HL-60/S4 (cell line): ENCODE data around the gene USP13.

ENCODE experiments used
- in situ Hi-C: fragments of 300-500 bp; cut with MboI; formaldehyde crosslinking; loops from 2 replicates; pipeline ENCODE4 v1.14.3; 2022; ENCODE audit warnings: low sequenced_read_pairs

USP13 gene

DNA sequence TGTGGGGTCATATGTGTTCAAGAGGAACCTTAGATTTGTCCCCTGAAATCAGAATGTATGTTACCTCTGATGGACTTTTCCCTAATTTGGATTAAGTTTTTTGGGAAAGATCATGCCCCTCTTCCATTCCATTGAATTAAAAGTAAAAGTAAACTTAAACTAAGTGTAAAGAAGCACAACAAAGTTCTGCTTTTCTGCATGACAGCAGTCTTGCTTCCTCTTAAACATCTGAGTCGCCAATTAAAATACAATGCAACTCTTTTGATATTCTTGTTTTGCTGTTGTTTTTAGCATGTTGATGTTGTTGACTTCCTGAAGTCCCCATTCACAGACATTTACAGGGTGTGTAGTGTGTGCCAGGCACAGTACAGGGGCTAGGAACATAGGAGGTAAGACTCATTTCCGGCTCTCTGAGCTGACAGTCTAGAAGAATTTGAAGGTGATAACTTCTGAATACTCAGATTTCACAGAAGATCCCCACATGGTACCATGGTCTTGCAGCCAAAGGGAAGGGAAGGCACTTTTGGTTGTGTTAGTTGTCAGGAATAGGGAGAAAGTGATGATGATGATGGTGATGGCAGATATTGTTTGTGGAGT, 45.0 kb downstream of the USP13 start:
- in situ Hi-C loops, result no loop called here

DNA sequence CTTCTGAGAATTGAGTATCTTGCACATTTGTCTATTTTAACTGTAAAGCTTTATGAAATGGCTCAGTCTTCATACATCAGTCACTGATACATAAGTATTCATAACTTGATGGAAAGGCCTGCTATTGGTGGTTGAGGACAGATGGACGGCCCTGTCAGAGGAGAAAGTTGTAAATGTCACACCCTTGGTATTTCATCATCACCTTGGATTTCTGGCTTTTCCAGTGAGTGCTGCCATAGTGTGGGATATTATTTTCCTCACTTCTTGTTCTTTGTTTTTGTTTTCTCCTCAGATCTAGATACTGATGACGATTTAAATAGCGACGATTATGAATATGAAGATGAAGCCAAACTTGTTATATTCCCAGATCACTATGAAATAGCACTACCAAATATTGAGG, 47.9 kb downstream of the USP13 start:
- in situ Hi-C loops, result no loop called here

DNA sequence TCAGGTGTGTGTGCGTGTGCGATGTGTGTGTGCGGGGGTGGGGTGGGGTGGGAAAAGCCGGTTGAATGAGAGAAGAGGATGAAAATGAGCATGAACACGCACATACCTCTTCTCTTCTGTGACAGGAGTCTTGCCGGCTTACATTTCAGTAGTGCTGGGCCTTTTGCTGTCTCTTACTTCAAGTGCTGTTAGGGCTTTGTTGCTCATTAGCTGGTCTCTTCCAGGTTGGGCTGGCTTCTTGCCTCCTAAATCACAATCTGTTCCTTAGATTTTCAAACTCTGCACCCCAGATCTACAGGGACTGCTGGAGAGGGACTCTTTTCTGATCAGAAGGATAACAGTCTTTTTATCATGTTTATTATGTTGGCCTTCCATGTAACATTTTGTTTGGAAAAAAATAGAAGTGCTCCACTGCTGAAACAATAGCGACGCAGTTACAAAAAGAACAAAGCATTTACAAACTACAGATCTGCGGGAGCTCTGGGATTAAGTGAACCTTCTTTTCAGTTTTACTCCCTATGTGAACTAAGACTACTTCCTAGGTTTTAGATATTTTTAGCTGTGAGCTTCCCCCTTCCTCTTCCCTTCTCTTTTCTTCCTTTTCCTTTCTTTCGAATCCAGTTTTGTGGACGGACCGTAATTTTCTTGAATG, 48.5 kb downstream of the USP13 start:
- in situ Hi-C loops, result no loop called here

DNA sequence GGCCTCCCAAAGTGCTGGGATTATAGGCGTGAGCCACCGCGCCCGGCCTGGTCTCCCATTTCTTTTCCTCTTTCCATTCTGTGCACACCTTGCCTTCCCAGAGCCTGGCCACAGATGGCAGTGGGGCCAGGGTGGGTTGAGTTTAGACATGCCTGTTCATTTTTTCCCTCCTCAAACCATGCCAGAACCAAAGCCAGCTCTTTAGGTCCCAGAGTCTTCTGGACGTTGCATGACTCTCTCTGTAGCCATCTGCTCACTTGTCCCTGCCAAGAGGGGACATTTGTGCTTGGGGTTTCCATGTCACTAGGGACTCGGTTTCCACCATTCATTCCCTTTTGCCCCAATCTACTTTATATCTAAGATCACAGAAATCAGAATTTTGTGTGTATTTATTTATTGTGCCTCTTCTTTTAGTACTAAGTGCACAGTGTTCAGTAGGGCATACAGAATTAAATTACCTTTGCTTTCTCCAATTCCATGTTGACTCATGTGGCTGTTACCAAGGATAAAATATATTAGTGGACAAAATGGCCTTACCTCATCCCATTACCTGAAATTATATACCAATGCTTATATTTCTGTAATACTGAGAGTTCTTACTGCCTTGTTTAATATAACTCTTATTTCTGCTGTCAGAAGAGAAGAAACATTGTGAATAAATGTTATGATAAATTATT, 49.6 kb downstream of the USP13 start:
- in situ Hi-C loops, result no loop called here

DNA sequence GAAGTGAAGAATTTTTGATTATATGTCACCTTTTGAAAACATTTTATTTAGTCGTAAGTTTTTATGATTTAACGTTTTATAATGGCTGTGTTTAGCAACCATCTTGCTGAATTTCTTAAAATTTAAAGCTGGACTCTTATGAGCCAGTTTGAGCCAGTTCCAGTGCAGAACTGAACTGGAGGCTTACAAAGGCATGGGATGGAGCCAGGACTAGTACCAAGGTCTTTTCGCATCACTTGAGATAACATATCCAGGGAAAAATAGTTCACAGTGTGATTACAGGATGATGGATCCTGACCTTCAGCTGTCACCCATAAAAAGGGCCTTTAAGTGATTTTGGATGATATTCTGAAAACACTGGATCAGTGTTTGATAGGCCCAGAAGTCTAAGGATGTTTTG, 51.0 kb downstream of the USP13 start:
- in situ Hi-C loops, result no loop called here

DNA sequence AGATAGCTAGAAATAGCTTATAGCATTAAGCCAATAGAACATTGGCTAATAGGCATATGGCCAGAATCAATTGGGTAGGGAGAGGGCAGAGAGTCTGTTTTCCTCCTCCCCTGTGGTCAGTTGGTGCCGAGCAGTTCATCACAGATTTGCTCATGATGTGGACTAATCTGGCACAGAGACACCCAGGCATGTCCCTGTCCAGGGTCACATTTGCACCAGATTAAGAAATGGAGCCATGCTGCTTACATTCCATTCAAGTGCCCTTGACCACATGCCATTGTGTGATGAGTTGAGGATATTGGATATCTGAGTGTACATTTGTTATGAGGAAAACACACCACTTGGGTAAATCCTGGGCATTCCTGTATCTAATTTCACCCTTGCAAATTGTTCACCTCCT, 53.4 kb downstream of the USP13 start:
- in situ Hi-C loops, result no loop called here

DNA sequence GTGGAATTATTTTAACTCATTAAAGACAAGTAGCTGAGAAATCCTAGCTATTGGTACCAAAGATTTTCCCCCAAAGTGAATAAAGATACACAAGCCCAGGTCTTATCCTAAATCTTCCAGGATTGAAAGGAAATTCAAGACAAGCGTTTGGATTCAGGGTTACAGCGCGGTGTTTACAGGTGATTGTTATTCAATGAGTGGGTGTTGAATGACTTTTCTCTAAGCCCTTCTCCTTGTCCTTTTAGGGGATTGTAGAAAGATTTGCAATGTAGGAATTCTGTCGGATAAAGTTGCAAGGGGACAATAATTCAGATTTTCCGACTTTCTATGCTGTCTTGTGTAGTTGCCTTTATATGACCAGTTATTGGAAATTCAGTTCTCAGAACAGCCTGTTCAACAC, 57.2 kb downstream of the USP13 start:
- in situ Hi-C loops, result no loop called here

DNA sequence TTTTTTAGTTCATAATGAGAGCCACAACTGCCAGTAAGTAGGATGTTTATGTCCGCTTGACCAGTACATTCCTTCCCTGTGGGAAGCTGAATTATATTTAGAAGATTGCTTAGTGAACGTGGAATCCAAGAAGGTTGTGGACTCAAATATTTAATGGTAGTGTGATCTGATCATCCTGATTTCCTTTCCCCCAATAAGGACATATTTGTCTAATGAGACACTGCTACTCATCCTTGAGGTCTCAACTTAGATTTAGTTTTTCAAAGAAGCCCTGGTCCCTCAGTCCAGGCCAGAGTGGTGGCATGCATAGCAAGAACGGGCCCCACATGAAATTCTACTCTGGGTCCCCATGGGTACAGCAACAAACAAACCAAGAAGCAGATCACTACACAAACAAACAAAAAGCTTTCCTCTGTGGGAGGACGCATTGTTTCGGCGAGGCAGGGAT, 60.8 kb downstream of the USP13 start:
- in situ Hi-C loops, result no loop called here

DNA sequence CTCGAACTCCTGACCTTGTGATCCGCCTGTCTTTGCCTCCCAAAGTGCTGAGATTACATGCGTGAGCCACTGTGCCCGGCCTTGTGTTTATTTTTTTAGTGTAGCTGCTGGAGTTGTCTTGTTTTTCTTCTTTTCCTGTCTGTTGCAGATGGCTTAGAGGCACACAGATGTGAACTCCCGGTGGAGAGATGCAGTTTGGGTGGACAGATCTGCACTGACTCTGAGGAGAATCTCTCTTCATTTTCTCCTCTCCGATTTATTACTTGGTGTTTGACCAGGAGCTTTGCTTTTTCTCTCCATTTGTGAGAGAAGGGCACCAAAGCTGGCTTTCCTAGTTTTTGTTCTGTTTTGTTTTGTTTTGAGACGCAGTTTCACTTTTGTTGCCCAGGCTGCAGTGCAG, 62.7 kb downstream of the USP13 start:
- in situ Hi-C loops, result no loop called here

DNA sequence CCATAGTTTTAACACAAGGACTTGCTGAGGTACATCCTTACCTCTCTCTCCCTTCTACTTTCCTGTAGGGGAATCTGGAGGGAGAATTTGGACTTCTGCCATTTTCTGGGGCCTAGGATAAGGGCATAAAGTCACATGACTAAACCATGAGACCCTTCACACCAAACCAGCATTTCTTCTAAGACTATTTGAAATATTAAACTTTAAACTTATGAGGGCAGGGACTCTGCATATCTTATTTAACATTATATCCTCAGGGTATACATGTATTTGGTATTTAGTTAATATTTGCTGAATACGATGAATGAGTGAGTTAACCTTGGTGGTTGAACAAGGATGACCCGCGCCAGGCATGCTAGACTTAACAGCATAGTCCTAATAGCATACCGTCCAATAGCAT, 63.4 kb downstream of the USP13 start:
- in situ Hi-C loops, result no loop called here

DNA sequence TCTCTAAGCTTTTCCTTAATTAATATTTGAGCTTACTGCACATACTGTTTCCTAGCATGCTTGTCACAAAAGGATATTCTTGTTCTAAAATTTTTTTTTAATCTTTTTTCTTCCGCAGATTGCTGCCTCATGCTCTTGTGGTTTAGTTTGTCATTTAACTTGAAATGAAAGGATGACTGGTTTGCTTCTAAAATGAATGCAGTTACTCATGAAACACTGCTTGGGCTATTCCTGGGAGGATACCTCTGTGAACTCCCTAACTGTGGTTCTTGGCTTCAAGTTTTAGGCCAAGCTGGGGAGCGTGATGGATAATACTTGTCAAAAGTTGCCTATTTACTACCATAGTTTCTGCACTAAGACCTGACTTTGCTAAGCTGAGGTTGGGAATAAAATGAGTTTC, 64.0 kb downstream of the USP13 start:
- in situ Hi-C loops, result no loop called here

DNA sequence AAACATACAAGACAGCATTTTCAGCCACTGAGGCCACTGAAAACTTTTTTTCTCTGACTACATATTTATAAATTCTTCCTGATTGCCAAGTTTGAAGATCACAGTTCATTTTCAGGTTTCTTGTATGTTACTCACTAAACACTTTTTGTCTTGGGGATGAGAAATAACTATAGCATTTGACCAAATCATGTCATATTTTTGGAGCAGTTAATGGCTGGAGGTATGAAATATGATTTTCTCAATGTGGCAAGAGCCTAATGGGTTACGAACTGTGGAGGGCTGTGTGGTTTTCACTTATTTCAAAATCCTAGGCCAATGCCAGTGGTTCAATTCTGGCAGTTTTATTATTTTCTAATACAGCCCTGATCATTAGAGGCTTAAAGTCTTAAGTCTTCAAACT, 64.4 kb downstream of the USP13 start:
- in situ Hi-C loops, result no loop called here

DNA sequence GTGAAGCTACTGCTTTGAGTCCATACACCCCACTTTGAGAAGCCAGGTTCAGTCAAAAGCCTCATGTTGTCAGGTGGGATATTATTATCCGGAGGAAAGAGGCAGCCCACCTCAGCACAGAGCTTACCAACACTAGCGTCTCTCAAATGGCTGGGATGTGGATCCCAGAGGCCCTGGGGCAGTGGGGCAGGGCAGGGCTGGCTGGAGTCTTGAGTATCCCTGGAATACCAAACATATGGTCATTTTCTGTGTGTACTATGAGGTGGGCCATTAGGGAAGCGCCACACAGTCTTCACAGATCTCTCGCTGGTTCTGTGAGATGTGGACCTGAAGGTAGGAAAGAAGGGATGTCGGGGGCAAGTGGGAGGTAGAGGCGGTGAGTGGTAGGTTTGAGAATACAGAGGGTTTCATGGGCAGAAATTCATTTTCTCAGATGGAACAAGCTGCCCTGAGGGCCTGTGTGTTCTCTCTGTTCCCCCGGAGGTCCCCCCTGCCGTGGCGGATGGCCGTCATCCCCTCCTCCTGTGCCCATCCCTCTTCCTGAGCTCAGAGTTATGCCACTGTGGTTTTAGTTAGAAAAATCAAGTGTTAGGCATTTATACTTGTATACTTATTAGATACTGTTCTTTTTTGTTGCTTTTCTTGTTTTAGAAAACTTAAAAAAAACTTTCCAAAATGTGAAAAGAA, 66.4 kb downstream of the USP13 start:
- in situ Hi-C loops, result no loop called here

DNA sequence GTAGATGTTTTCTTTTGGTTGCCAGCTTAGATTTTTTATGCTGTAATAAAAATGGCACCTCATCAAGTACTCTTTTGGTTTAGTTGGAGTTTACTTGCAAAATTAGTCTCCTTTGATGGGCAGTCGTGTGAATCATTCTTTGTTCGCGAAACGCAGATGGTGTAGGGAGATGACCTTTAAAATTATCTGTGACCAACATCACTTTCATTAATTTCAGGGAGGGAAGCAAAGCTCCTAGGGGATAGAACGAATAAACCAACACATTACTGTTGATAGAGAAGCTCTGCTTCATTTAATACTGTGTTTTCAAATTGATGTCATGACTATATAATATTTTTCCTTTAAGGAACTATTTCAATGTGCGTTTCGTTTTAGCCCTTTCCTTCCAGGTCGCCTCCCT, 67.4 kb downstream of the USP13 start:
- in situ Hi-C loops, result no loop called here

DNA sequence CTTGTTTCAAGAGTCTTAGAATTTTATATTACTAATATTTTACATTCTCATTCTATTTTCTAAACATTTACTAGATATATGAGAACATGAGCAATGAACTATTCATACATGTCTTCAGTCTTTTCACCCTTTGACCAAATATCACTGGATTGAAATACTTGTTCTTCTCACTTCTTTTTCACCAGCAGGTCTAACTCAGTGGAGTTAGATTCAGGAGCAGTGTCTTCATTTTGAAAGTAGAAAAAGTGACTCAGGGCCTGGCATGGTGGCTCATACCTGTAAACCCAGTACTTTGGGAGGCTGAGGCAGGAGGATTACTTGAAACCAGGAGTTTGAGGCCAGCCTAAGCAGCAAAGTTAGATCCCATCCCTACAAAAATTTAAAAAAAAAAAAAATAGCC, 70.8 kb downstream of the USP13 start:
- in situ Hi-C loops, result no loop called here

DNA sequence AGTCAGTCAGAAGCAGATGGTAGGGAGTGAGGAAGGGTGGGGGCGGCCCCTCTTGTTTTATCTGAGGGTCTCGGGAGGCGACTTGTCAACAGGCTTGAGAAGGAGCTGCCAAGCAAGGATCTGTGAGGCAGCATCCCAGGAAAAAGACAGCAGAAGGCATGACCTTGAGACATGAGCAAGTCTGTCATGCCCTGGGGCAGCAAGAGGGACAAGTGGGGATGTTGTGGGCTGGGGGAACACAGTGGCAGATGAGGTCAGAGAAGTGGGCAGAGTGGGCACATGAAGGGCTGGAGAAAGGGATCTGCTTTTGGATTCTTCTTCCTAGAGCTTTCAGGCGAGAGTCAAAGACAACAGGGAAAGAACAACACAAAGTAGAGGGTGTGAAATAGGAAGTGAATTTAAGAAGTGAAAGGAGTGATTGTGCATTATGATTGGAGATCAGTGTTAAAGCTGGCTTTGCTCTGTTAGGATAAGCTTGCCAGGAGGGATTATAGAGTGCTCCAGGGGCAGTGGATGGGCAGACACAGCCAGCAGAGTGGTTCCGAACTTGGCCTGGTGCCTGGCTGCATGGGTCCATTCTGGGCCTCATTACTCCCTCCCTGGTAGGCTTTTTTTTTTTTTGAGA, 73.3 kb downstream of the USP13 start:
- in situ Hi-C loops, result no loop called here

DNA sequence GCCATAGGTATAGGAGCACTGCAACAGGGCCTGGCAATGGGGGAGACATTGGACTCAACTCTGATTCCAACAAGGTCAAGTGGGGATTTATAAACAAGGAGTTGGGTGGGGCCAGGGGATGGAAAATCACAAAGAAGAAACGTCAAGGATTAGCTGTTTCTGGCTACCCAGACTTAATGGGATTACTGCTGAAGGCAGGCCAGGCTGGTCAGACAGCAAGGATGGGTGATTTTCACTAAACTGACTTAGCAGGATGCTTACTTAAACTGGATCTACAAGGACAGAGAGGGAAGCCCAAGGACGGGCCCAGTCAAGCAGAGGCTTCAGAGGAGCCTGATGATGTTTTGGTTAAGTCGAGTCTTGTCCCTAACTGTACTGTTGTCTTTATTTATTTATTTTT, 76.2 kb downstream of the USP13 start:
- in situ Hi-C loops, result no loop called here

DNA sequence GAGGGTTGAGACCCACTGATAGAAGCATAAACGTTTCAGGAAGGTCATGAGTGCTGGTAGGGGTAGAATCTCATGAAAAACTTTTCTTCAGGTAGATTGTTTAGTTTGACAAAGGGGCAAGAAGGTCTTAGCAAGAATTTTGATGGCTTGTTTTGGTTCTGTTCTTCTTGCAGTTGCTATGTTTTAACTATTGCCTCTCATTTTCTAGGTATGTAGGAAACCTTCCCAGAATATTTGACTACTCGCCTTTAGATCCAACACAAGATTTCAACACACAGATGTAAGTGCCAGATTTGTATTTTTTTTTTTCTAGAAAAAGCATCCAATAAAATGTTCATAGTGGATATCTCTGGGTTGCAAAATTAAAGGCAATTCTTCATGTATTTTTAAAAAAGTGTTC, 77.1 kb downstream of the USP13 start:
- in situ Hi-C loops, result no loop called here

DNA sequence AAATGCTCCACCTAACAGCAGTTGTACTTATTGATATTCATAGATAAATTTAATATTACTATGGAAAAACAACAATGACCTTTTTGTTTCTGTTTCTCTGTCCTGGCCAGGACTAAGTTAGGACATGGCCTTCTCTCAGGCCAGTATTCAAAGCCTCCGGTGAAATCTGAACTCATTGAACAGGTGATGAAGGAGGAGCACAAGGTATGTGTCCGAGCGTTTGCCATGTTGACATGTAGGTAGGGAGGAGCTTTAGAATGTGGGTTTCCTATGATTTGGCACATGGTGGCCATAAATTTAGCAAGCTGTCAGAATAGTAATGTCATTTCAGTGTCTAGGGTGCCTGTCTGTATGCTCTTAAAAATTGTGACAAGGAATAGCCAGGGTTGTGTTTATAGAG, 77.7 kb downstream of the USP13 start:
- in situ Hi-C loops, result no loop called here

DNA sequence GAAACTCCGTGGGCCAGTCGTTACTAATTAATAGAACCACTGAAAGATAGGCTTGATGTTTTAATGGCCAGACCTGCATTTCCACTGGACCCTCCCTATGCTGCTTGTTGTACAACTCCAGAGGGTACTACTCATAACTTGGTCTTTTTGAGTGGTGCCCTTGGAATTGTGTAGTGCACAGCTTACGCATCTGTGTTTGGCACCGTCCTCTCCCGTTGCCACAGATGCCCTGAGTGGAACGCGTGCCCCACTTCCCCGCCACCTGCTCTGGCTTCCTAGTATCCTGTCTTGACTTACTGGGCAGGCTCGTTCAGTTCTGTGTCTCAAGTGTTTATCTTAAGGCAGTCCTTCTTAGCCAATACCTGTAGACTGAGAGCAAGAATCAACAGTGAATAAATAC, 78.7 kb downstream of the USP13 start:
- in situ Hi-C loops, result no loop called here

DNA sequence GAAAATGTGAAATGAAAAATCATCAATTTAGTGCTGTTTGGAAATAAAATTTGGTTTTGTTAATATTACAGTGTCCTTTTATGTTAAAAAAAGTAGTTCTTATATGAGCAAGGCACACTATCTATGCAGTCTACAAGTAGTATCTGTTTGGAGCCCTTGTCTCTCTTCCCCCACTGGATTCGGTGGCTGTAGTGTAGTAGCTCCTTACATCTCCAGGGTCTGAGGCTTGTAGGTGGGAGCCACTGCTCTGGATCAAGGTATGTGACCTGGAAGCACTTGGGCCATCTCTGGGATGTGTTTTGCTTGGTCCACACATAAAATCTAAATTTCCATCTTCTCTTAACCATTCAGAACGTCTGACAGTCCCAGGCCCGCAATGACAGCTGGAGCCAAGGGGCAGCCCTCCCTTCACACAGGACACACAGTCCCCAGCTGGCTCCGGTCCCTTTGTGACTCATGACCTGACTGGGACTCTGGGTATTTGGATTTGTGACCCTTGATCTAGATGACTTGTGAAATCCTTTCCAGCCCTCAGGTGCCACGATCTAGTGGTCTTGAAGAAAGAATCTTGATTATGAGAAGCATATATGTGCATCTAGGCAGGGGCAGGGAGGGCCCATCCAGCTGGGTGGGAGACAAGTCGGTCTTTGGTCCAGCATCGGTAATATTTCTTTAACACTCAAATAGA, 80.0 kb downstream of the USP13 start:
- in situ Hi-C loops, result no loop called here
